22Rv1 (cell line): Measurements from ENCODE around the gene ROBO4.

Experiments used
- CTCF ChIP-seq: fragments of 450-650 bp; IDR thresholded peaks from 2 replicates; pipeline ENCODE4 v1.5.1; 2017; ENCODE audit warnings: mild to moderate bottlenecking
- ZFX ChIP-seq: fragments of 450-650 bp; IDR thresholded peaks from 2 replicates; pipeline ENCODE4 v1.6.1; 2017; ENCODE audit warnings: antibody characterized with exemption, borderline replicate concordance

- TF ChIP-seq CTCF, result no peak
- no peak for TF ChIP-seq ZFX
Observed at GRCh38 chr11:124877631-124877909, 20.1 kb downstream of the ROBO4 start.
